Neural progenitor cell (in vitro differentiated cells): ENCODE results near the gene EPN2.

Experiments used
- EZH2 ChIP-seq: fragments of 200-600 bp; sonication (generic); IDR thresholded peaks from 2 replicates; pipeline ENCODE4 v1.6.1; 2017; ENCODE audit warnings: antibody characterized with exemption, mild to moderate bottlenecking, moderate library complexity
- EZH2phosphoT487 ChIP-seq: fragments of 200-600 bp; sonication (generic); IDR thresholded peaks from 2 replicates; pipeline ENCODE4 v1.6.1; 2017; ENCODE audit warnings: antibody characterized with exemption
- TF ChIP-seq, protein P1 (sequence below): fragments of 200-600 bp; sonication (generic); IDR thresholded peaks from 2 replicates; pipeline ENCODE4 v1.5.1; 2017; ENCODE audit warnings: antibody characterized with exemption, mild to moderate bottlenecking

DNA sequence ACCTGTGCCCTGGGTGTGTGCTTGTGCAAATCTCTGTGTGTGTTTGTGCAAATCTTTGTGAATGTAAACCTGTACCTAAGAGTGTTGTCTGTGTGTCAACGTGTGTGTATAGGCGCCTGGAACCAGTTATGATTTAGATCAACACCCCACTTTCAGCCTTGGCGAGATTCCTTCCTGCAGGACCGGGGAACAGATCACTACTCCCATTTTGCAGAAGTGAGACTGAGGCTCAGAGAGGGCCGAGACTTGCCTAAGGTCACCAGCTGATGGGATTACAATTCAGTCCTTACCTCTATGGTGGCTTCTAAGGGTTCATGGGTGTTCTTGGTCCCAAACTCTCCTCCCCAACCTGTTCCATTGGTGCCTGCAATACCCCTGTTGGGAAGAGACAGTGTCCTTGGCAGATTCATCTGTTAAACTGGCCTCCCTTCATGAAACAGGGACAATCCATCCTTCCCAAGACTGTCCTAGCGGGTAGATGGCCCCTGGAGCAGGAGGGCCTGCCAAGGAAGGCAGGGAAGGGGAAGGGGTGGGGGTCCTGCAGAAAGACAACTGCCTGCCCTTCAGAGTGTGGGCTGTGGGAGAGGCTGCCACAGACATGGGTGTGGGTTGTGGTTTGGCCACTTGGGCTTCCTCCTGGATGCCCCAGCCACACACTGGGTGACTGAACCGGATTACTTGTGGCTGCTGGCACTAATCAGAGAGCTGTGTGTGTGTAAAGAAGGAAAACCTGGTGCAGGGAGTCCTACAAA is 134.3 kb downstream of the EPN2 start:
- TF ChIP-seq, protein P1, sequence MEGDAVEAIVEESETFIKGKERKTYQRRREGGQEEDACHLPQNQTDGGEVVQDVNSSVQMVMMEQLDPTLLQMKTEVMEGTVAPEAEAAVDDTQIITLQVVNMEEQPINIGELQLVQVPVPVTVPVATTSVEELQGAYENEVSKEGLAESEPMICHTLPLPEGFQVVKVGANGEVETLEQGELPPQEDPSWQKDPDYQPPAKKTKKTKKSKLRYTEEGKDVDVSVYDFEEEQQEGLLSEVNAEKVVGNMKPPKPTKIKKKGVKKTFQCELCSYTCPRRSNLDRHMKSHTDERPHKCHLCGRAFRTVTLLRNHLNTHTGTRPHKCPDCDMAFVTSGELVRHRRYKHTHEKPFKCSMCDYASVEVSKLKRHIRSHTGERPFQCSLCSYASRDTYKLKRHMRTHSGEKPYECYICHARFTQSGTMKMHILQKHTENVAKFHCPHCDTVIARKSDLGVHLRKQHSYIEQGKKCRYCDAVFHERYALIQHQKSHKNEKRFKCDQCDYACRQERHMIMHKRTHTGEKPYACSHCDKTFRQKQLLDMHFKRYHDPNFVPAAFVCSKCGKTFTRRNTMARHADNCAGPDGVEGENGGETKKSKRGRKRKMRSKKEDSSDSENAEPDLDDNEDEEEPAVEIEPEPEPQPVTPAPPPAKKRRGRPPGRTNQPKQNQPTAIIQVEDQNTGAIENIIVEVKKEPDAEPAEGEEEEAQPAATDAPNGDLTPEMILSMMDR: no peak
- TF ChIP-seq EZH2 (no peak), EZH2phosphoT487 (no peak)
